ENCODE measurements around the gene STPG3.
A peak's percentile ranks its signal among the peaks of the same experiment; 100 is the strongest.
"Not testable (repeated sequence)": the region's sequence is repeated elsewhere in the genome, so short reads cannot be mapped to it uniquely, and the experiment has no call there.

STPG3 gene

DNA sequence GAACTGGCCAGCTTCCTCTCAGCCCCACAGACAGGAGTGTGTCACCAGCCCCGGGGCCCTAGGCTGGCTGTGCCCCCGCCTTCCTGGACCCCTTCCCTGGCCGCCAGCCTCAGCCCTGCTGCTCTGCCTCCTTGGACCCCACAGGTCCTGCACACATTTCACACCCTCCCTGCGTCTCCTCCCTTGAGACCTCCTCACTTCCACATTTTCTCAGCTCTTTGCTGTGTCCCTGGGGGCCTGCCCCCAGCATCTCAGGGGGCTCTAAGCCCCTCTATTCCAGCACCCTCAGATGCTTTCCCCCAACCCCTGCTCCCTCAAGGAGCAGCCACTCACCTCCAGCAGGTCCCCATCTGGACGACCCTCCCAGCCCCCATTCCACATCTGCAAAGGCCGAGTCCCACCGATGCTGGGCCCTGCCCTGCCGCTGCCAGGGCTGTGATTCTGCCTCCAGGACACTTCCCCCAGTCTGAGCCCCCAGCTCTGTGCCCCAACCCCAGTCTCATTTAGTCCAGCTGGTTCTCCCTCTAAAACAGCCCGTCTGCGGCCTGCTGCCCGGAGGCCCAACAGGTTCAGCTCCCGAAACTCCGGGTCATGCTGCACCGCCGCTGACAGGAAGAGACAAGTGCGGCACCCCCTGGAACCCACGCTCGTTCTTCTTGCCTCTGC, 16.2 kb upstream of the STPG3 start:
- H3K36me3 Mint-ChIP-seq (ENCODE audit: low read depth): no peaks in the 10 kb centered on the region
- peaks cover 5% of the 10 kb centered on the region for H3K4me1 Mint-ChIP-seq (ENCODE audit: low read depth)
- H3K27me3 Mint-ChIP-seq (ENCODE audit: low read depth): no peaks in the 10 kb centered on the region
- no peak for DNase-seq (ENCODE audit: low spot score)
- H3K9me3 Mint-ChIP-seq: no peaks in the 10 kb centered on the region
- no peak overlapping the region for H3K27ac Mint-ChIP-seq
- no peak overlapping the region for H3K4me3 Mint-ChIP-seq

GRCh38 chr9:137235424-137236237, 15.5 kb upstream of the STPG3 start:
- Mint-ChIP-seq H3K4me1 (ENCODE audit: low read depth) (peaks cover 5% of the 10 kb centered on the region), H3K9me3 (no peaks in the 10 kb centered on the region), H3K4me3 (no peak overlapping the region), H3K36me3 (ENCODE audit: low read depth) (no peaks in the 10 kb centered on the region), H3K27ac (no peak overlapping the region), H3K27me3 (ENCODE audit: low read depth) (no peaks in the 10 kb centered on the region)
- DNase-seq (ENCODE audit: low spot score): no peak

DNA sequence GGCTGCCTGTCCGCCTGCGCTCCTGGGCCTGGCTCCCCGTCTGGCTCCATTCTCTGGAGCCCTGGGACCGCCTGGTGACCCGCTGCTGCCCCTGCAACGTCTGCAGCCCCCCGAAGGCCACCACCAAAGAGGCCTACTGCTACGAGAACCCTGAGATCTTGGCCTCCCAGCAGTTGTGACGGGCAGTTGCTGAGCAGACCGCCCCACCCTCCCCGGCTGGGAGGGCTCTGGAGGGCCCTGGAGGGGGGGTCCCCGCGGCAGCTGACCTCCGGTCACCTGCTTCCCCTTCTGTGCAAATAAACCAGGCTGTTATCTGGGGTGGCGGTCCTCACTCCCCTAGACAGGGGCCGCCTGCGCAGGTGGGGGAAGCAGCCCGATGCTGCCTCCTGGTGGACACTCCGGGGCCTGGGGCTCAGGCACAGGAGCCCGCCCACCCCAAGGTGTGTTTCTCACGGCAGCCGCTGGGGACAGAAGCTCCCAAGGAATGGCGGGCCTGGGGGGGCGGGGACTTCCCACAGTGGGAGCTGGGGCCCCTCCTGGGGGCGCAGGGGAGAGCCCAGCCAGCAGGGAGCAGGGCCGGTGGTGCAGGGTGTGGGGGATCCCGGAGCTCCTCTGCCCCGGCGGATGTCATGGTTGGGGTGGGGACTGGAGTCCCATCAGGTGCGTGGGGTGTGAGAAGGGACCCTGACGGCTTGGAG, 14.7 kb upstream of the STPG3 start:
- Mint-ChIP-seq H3K27me3 (ENCODE audit: low read depth) (peaks cover 2% of the 10 kb centered on the region), H3K4me3 (no peak overlapping the region), H3K27ac (no peak overlapping the region)

GRCh38 chr9:137236936-137237421, 14.1 kb upstream of the STPG3 start:
- H3K27ac Mint-ChIP-seq: no peak overlapping the region
- DNase-seq (ENCODE audit: low spot score): no peak
- peaks cover 2% of the 10 kb centered on the region for H3K27me3 Mint-ChIP-seq (ENCODE audit: low read depth)
- H3K4me3 Mint-ChIP-seq: no peak overlapping the region
- peaks cover 5% of the 10 kb centered on the region for H3K36me3 Mint-ChIP-seq (ENCODE audit: low read depth)
- H3K4me1 Mint-ChIP-seq (ENCODE audit: low read depth): peaks cover 7% of the 10 kb centered on the region
- no peaks in the 10 kb centered on the region for H3K9me3 Mint-ChIP-seq

More for the DNA sequence above, 14.7 kb upstream of the STPG3 start:
- H3K36me3 Mint-ChIP-seq (ENCODE audit: low read depth): peaks cover 3% of the 10 kb centered on the region
- no peaks in the 10 kb centered on the region for H3K9me3 Mint-ChIP-seq
- H3K4me1 Mint-ChIP-seq (ENCODE audit: low read depth): peaks cover 7% of the 10 kb centered on the region
- peak; percentile 86 for DNase-seq (ENCODE audit: low spot score)

DNA sequence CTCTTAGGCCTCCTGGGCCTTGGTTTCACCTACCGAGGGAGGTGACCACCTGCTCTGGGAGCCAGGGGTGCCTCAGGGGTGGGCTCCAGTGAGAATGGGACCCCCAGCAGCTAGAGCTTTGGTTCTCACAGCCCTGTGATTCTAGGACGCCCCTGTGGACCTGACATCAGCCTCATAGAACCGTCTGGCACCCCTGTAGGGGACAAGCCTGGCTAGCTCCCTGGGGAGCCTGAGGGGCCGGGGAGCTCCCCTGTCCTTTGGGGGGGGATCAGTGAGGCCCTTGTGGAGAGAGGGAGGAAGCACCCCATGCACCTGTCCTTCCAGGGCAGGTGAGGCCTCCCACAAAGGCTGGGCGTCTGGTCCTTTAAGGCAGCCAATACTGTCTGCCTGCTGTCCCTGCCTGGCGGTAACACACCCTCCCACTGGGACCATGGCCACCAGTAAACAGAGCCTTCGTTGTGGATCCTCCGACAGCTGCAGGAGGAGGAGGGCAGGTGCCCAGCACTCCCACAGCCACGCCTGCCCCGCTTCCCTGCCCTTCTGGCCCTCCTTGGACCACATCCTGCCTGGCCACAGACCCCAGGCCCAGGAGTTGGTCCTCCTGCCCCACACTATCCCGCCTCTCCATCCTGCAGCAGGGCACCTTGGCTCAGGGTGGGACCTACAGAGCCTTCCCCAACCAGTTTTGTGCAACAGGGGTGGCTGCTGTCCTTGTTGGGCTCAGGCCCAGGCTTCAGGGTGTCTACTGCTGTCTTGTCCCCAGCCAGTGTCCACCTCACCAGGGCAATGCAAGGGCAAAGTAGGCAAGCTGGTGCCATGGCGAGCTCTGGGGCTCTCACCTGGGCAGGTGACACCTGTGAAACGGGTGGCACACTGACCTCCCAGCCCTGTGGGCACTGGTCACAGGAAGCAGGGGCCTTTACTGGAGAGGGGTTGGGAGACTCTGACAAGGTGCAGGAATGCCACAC, 13.0 kb upstream of the STPG3 start:
- Mint-ChIP-seq H3K27ac (no peak overlapping the region), H3K36me3 (ENCODE audit: low read depth) (peaks cover 16% of the 10 kb centered on the region), H3K27me3 (ENCODE audit: low read depth) (peaks cover 2% of the 10 kb centered on the region), H3K9me3 (no peaks in the 10 kb centered on the region), H3K4me1 (ENCODE audit: low read depth) (peaks cover 15% of the 10 kb centered on the region), H3K4me3 (no peak overlapping the region)
- DNase-seq (ENCODE audit: low spot score): no peak

- Mint-ChIP-seq H3K4me1 (ENCODE audit: low read depth) (peaks cover 18% of the 10 kb centered on the region), H3K36me3 (ENCODE audit: low read depth) (peaks cover 23% of the 10 kb centered on the region), H3K4me3 (peak overlapping the region; percentile 78), H3K27ac (peak overlapping the region; percentile 71)
- DNase-seq (ENCODE audit: low spot score); H3K9me3 Mint-ChIP-seq; H3K27me3 Mint-ChIP-seq (ENCODE audit: low read depth): not testable (repeated sequence)
Observed at GRCh38 chr9:137239541-137240200, 11.4 kb upstream of the STPG3 start.

DNA sequence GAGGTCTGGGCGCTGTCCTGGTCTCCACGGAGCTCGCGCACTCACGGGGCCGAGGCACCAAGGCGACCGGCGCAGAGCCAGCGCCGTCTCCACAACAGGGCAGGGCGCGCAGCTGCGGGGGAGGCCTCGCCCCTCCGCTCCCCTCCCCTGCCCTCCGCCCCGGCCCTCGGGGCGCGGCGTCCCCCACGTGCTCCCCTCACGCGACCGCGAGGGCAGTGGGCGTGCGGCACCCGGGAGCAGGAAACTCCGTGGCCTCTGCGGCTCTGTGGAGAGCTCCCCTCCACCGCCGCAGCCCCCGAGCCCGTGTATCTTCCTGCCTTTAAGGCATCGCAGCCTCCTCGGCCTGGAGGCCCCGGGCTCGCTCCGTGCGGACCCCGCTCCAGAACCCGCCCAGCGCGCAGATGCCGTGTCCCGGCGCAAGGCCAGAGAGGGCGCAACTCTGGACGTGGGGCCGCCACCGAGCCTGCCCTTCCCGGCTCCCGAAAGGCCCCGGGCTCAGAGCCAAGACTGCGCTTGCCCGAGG, 10.7 kb upstream of the STPG3 start:
- peaks cover 18% of the 10 kb centered on the region for H3K4me1 Mint-ChIP-seq (ENCODE audit: low read depth)
- H3K27me3 Mint-ChIP-seq (ENCODE audit: low read depth): peaks cover 2% of the 10 kb centered on the region
- peak overlapping the region; percentile 78 for H3K4me3 Mint-ChIP-seq
- H3K36me3 Mint-ChIP-seq (ENCODE audit: low read depth): peaks cover 23% of the 10 kb centered on the region
- H3K9me3 Mint-ChIP-seq: no peaks in the 10 kb centered on the region
- DNase-seq (ENCODE audit: low spot score): peak; percentile 77
- H3K27ac Mint-ChIP-seq: peak overlapping the region; percentile 71

GRCh38 chr9:137240841-137241489, 10.1 kb upstream of the STPG3 start, which contains the start of gene TUBB4B:
TSS of gene TUBB4B (plus strand) at chr9:137241287. CDS start at chr9:137241361, 74 bp downstream.
- peaks cover 23% of the 10 kb centered on the region for H3K36me3 Mint-ChIP-seq (ENCODE audit: low read depth)
- H3K27ac Mint-ChIP-seq: peak within 1 kb of the TSS; percentile 94
- H3K9me3 Mint-ChIP-seq: no peaks in the 10 kb centered on the region
- peak within 1 kb of the TSS; percentile 93 for H3K4me3 Mint-ChIP-seq
- H3K4me1 Mint-ChIP-seq (ENCODE audit: low read depth): peaks cover 18% of the 10 kb centered on the region
- peak; percentile 99 for DNase-seq (ENCODE audit: low spot score)
- peaks cover 2% of the 10 kb centered on the region for H3K27me3 Mint-ChIP-seq (ENCODE audit: low read depth)

- Mint-ChIP-seq H3K4me1 (ENCODE audit: low read depth) (peaks cover 18% of the 10 kb centered on the region), H3K27me3 (ENCODE audit: low read depth) (peaks cover 2% of the 10 kb centered on the region), H3K27ac (peak overlapping the region; percentile 41), H3K9me3 (no peaks in the 10 kb centered on the region), H3K36me3 (ENCODE audit: low read depth) (peaks cover 23% of the 10 kb centered on the region), H3K4me3 (peak overlapping the region; percentile 89)
- peak; percentile 43 for DNase-seq (ENCODE audit: low spot score)
Observed at GRCh38 chr9:137241490-137242268, 9.4 kb upstream of the STPG3 start.

GRCh38 chr9:137242269-137243203, 8.6 kb upstream of the STPG3 start:
- H3K36me3 Mint-ChIP-seq (ENCODE audit: low read depth): peaks cover 23% of the 10 kb centered on the region
- no peak for DNase-seq (ENCODE audit: low spot score)
- peak overlapping the region; percentile 89 for H3K4me3 Mint-ChIP-seq
- peak overlapping the region; percentile 79 for H3K27ac Mint-ChIP-seq
- no peaks in the 10 kb centered on the region for H3K9me3 Mint-ChIP-seq
- peaks cover 18% of the 10 kb centered on the region for H3K4me1 Mint-ChIP-seq (ENCODE audit: low read depth)
- H3K27me3 Mint-ChIP-seq (ENCODE audit: low read depth): peaks cover 2% of the 10 kb centered on the region

DNA sequence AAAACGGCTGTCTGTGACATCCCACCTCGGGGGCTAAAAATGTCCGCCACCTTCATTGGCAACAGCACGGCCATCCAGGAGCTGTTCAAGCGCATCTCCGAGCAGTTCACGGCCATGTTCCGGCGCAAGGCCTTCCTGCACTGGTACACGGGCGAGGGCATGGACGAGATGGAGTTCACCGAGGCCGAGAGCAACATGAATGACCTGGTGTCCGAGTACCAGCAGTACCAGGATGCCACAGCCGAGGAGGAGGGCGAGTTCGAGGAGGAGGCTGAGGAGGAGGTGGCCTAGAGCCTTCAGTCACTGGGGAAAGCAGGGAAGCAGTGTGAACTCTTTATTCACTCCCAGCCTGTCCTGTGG, 7.8 kb upstream of the STPG3 start:
- Mint-ChIP-seq H3K4me3 (peak overlapping the region; percentile 89), H3K27ac (peak overlapping the region; percentile 60), H3K36me3 (ENCODE audit: low read depth) (peaks cover 23% of the 10 kb centered on the region), H3K4me1 (ENCODE audit: low read depth) (peaks cover 18% of the 10 kb centered on the region)
- not testable (repeated sequence) for DNase-seq (ENCODE audit: low spot score); H3K9me3 Mint-ChIP-seq; H3K27me3 Mint-ChIP-seq (ENCODE audit: low read depth)

Measured in T-helper 2 cell treated with Interferon-gamma antibody and Interleukin-4, amounts not matched to agents 5 μg/mL and 100 μg/mL, for 36 hours (primary cell).